GM12891 (cell line): ENCODE data around the gene NINJ2.

Experiments
- POLR2A ChIP-seq: IDR thresholded peaks from 2 replicates; pipeline ENCODE4 v1.6.1; 2011; ENCODE audit warnings: low read depth, low read length, control low read depth
- POLR2AphosphoS5 ChIP-seq: IDR thresholded peaks from 2 replicates; pipeline ENCODE4 v1.6.1; 2011; ENCODE audit warnings: low read depth, low read length, control low read depth

GRCh38 chr12:550473-551260 is 112.6 kb downstream of the NINJ2 start:
- TF ChIP-seq POLR2A, result no peak
- no peak for TF ChIP-seq POLR2AphosphoS5
